PFSK-1 (cell line): Measurements from ENCODE around the gene B3GAT2.

Experiments used
- FOXP2 ChIP-seq: optimal IDR thresholded peaks from 2 replicates; pipeline ENCODE3; 2011; ENCODE audit warnings: borderline replicate concordance, control low read depth, inconsistent platforms; ENCODE audit not compliant: insufficient read depth; ENCODE audit errors: extremely low read length, extremely low read depth
- POLR2AphosphoS5 ChIP-seq: IDR thresholded peaks from 2 replicates; pipeline ENCODE4 v1.6.1; 2012; ENCODE audit warnings: low read depth, mild to moderate bottlenecking, control low read depth, low read length, moderate library complexity
- REST ChIP-seq, 2 experiments: IDR thresholded peaks; 2 replicates each; pipeline versions ENCODE4 v1.6.1 to v1.8.0; 2011 to 2012; ENCODE audit warnings: low read depth in 2 of 2, low read length in 2 of 2, control low read depth in 1 of 2, inconsistent platforms in 1 of 2, mild to moderate bottlenecking in 1 of 2, moderate library complexity in 1 of 2; ENCODE audit not compliant: insufficient read depth in 1 of 2
- SIN3A ChIP-seq: IDR thresholded peaks from 2 replicates; pipeline ENCODE4 v1.6.1; 2012; ENCODE audit warnings: mild to moderate bottlenecking, low read length, moderate library complexity, borderline replicate concordance; ENCODE audit not compliant: insufficient read depth
- TAF1 ChIP-seq: IDR thresholded peaks from 2 replicates; pipeline ENCODE4 v1.6.1; 2012; ENCODE audit warnings: low read length, control low read depth, borderline replicate concordance; ENCODE audit not compliant: insufficient read depth

The B3GAT2 gene

GRCh38 chr6:70967049-70967448 is 10.2 kb upstream of the B3GAT2 start:
- no peak for TF ChIP-seq SIN3A
- TF ChIP-seq REST (IDR thresholded peaks at IDR 0.05; ENCODE audit: insufficient read depth in 1 of 2, low read depth in 2 of 2, low read length in 2 of 2): no peak
- TF ChIP-seq POLR2AphosphoS5: no peak
- TF ChIP-seq TAF1: no peak
- no peak for TF ChIP-seq FOXP2

DNA sequence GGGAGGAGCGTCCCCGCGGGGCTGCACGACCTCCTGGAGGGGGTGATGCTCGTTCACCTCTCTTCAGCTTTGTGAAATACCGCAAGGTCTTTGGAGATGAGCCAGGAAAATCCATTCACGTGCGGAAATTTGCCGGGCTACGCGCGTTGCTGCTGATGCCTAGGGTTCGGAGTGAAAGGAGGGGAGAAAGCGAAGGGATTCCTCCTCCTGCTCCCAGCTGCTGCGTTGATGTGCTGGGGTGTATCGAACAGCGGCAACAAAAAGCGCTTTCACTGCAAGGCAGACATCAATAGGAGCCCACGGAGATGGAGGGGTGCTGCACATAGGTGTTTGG is 391 bp upstream of the B3GAT2 start:
- TF ChIP-seq SIN3A: no peak
- no peak for TF ChIP-seq POLR2AphosphoS5
- TF ChIP-seq FOXP2: no peak
- no peak for TF ChIP-seq REST (IDR thresholded peaks at IDR 0.05; ENCODE audit: insufficient read depth in 1 of 2, low read depth in 2 of 2, low read length in 2 of 2)
- no peak for TF ChIP-seq TAF1

DNA sequence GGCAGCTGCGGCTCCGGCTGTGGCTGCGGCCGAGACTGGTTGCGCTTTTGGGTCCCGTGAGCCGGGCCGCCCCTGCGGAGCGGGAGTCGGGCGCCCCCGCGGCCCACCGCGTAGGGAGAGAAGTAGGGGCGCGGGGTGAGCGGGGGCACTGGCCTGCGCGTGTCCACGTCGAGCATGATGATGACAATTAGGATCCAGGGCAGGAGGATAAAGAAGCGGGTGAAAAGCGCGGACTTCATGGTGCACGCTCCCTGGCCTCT is 739 bp downstream of the B3GAT2 start:
- TF ChIP-seq POLR2AphosphoS5 (no peak), TAF1 (no peak), SIN3A (no peak), FOXP2 (no peak), REST (IDR thresholded peaks at IDR 0.05; ENCODE audit: insufficient read depth in 1 of 2, low read depth in 2 of 2, low read length in 2 of 2) (no peak)

DNA sequence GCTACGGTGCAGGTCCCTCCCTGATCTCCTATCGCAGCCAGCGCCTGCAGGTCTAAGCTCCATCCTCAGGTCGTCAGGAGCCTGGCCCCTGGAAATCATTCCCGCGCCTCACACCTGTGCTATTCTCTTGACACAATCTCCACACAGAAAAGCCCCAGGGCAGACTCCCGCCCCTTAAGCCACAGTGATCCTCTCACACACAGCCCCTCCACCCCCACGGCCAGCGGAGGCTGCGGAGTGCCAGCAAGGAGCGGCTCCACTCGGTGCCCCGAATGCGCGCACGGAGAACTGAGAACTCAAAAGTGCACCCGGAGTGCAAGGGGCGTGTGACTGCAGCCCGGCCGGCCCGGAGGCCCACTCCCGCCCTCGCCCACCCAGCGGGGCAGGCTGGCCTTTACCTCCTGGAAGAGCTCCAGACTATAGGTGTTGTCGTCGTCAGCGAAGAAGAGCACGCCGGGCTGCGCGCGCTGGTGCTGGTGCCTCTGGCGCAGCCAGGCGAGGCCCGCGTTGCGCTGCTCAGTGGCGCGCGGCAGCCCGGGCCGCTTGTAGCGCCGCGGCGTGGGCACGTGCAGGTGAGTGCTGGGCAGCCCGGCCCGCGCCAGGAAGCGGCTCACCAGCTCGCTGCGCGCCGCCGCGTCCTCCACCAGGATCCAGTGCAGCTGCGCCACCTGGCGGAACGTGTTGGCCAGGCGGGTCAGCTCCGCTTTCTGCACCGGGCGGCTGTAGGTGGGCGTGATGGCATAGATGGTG is 1.2 kb downstream of the B3GAT2 start:
- TF ChIP-seq FOXP2: peak; percentile 81
- TF ChIP-seq REST (IDR thresholded peaks at IDR 0.05; ENCODE audit: insufficient read depth in 1 of 2, low read depth in 2 of 2, low read length in 2 of 2): no peak

- no peak for TF ChIP-seq POLR2AphosphoS5
- no peak for TF ChIP-seq FOXP2
- TF ChIP-seq SIN3A: no peak
- no peak for TF ChIP-seq REST (IDR thresholded peaks at IDR 0.05; ENCODE audit: insufficient read depth in 1 of 2, low read depth in 2 of 2, low read length in 2 of 2)
- no peak for TF ChIP-seq TAF1
Measured at GRCh38 chr6:70954750-70955149, 2.1 kb downstream of the B3GAT2 start.
